ENCODE data around the gene SLC6A12. TPM values are rescaled to one million over a fixed set of nuclear protein-coding genes. Genes with fewer than 3 reads are reported as not detected.

SLC6A12 gene
- total RNA-seq, 2 experiments from 2014 or later = not detected

DNA sequence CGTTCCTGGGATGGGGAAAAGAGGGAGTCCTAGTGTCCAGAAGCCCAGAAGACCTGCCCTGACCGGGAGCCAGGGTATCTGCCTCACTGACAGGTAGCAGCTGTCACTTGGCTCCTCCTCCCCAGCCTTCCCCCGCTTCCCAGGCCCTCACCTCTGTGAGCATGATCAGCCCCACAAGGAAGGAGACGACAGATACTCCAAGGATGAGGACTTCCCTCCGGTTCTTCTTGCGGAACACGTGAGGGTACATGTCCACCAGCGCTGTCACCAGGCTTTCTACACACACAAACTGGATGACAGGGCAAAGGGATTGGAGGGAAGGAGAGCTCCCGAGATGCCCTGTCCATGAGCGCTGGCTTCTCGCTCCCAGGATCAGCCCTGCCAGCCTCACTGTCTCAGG, 9.9 kb upstream of the SLC6A12 start:
- DNase-seq (no peak), ATAC-seq (no peak)
- no peaks in the 10 kb centered on the region for H3K9me3 Mint-ChIP-seq
- no peaks in the 10 kb centered on the region for H3K36me3 Mint-ChIP-seq (ENCODE audit: low read depth)
- ChIA-PET CTCF (interaction anchor here (1.1 kb wide), 1 partner anchor 52 kb away, joined by 3 read pairs; no protein-coding TSS in a partner anchor), POLR2A (interaction anchor here (0.8 kb wide), 1 partner anchor 13 kb away, joined by 4 read pairs; no protein-coding TSS in a partner anchor)
- H3K27ac Mint-ChIP-seq = no peak overlapping the region
- TF ChIP-seq, protein P1, sequence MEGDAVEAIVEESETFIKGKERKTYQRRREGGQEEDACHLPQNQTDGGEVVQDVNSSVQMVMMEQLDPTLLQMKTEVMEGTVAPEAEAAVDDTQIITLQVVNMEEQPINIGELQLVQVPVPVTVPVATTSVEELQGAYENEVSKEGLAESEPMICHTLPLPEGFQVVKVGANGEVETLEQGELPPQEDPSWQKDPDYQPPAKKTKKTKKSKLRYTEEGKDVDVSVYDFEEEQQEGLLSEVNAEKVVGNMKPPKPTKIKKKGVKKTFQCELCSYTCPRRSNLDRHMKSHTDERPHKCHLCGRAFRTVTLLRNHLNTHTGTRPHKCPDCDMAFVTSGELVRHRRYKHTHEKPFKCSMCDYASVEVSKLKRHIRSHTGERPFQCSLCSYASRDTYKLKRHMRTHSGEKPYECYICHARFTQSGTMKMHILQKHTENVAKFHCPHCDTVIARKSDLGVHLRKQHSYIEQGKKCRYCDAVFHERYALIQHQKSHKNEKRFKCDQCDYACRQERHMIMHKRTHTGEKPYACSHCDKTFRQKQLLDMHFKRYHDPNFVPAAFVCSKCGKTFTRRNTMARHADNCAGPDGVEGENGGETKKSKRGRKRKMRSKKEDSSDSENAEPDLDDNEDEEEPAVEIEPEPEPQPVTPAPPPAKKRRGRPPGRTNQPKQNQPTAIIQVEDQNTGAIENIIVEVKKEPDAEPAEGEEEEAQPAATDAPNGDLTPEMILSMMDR (IDR thresholded peaks at IDR 0.05) = no peak
- no peaks in the 10 kb centered on the region for H3K4me1 Mint-ChIP-seq (ENCODE audit: low read depth)
- peaks cover 2% of the 10 kb centered on the region for H3K27me3 Mint-ChIP-seq
- H3K4me3 Mint-ChIP-seq = no peak overlapping the region
- intact Hi-C loops (cut with micrococcal nuclease) = no loop called here

DNA sequence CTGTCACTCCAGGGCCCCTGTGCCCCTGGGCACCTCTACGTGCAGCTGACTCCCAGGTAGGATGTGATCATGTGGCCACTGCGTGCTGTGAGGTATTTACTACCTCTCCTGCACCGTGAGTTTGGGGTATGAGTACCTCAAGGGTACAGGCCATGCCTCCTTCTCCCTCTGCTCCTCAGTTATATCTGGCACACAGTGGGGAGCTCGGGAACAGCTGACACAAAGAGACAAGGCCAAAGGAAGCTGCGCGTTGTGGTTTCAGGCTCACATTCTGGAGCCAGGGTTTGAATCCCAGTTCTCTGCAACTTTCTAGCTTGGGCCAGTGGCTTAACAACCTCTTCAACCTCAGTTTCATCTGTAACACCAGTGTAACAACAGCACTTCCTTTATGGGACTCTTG, 7.8 kb upstream of the SLC6A12 start:
- no peak overlapping the region for H3K4me3 Mint-ChIP-seq
- intact Hi-C loops (cut with micrococcal nuclease) = no loop called here
- H3K9me3 Mint-ChIP-seq = no peaks in the 10 kb centered on the region
- TF ChIP-seq, protein P1 (IDR thresholded peaks at IDR 0.05) = no peak
- ATAC-seq = no peak
- CTCF ChIA-PET = interaction anchor here (0.8 kb wide), 1 partner anchor 63 kb away, joined by 3 read pairs; no protein-coding TSS in a partner anchor
- no peak for DNase-seq
- H3K27me3 Mint-ChIP-seq = no peaks in the 10 kb centered on the region
- POLR2A ChIA-PET = no interaction called here
- H3K4me1 Mint-ChIP-seq (ENCODE audit: low read depth) = no peaks in the 10 kb centered on the region
- H3K36me3 Mint-ChIP-seq (ENCODE audit: low read depth) = no peaks in the 10 kb centered on the region
- H3K27ac Mint-ChIP-seq = no peak overlapping the region

DNA sequence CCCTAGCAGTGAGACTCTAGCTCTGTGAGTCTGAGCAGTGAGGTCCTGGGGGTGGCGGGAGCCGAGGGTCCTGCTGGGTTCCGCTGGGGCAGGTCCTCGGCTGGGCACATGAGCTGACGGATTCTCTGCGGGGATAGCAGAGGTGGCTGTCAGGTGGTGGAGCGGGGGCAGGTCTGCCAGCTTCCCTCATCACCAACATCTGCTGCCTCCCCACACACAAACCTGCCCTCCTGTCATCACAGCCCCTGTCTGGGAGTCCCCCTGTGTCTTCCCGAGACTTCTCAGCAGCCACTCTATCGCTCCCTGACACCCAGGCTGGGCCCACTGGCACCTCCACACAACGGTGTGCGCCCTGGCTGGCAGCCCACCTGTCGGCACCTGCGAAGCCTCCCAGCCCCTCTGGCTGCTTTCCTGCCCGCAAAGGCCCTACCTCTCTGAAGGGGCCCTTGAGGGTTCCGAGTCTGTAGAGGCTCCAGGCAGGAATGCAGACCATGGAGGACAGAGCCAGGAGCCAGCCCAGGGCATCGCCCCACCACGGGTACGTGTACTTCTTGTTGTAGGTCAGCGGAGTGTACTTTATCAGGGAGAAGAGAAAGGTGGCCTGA, 7.1 kb upstream of the SLC6A12 start:
- no peak overlapping the region for H3K27ac Mint-ChIP-seq
- no peak for ATAC-seq
- intact Hi-C loops (cut with micrococcal nuclease) = no loop called here
- H3K9me3 Mint-ChIP-seq = no peaks in the 10 kb centered on the region
- no peaks in the 10 kb centered on the region for H3K27me3 Mint-ChIP-seq
- H3K4me1 Mint-ChIP-seq (ENCODE audit: low read depth) = no peaks in the 10 kb centered on the region
- no peak overlapping the region for H3K4me3 Mint-ChIP-seq
- H3K36me3 Mint-ChIP-seq (ENCODE audit: low read depth) = no peaks in the 10 kb centered on the region
- CTCF ChIA-PET = interaction anchor here (1.1 to 3.1 kb wide), 2 partner anchors 12 to 50 kb away, joined by 4 to 14 read pairs; no protein-coding TSS in a partner anchor
- POLR2A ChIA-PET = no interaction called here
- TF ChIP-seq, protein P1 (IDR thresholded peaks at IDR 0.05) = no peak
- no peak for DNase-seq

DNA sequence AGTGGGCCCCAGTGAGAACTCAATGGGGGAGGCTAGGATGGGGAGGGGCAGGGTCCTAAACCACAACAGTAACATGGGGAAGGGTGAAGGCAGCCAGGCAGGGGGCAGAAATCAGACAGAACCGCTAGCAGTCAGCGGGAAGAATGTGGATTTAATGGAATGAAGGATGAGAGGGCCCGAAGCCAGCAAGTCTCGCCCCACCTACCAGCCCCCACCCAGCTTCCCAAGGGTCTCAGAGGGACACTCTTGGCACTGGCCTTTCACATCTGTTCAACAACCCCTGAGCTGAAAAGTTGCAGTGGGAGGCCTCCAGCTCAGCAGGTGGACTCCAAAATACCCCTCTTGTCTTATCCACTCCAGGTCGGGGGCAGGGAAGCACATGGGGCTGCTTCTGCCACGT, 6.5 kb upstream of the SLC6A12 start:
- no peak for ATAC-seq
- no peak for DNase-seq
- CTCF ChIA-PET = interaction anchor here (0.7 to 3.1 kb wide), 16 partner anchors 10 to 113 kb away, joined by 3 to 18 read pairs (median 4); no protein-coding TSS in a partner anchor
- Mint-ChIP-seq H3K27me3 (no peaks in the 10 kb centered on the region), H3K4me1 (ENCODE audit: low read depth) (no peaks in the 10 kb centered on the region), H3K27ac (no peak overlapping the region), H3K36me3 (ENCODE audit: low read depth) (no peaks in the 10 kb centered on the region), H3K9me3 (no peaks in the 10 kb centered on the region), H3K4me3 (no peak overlapping the region)
- TF ChIP-seq, protein P1 (IDR thresholded peaks at IDR 0.05) = no peak
- intact Hi-C loops (cut with micrococcal nuclease) = no loop called here
- POLR2A ChIA-PET = interaction anchor here (0.8 kb wide), 1 partner anchor 65 kb away, joined by 3 read pairs; no protein-coding TSS in a partner anchor

DNA sequence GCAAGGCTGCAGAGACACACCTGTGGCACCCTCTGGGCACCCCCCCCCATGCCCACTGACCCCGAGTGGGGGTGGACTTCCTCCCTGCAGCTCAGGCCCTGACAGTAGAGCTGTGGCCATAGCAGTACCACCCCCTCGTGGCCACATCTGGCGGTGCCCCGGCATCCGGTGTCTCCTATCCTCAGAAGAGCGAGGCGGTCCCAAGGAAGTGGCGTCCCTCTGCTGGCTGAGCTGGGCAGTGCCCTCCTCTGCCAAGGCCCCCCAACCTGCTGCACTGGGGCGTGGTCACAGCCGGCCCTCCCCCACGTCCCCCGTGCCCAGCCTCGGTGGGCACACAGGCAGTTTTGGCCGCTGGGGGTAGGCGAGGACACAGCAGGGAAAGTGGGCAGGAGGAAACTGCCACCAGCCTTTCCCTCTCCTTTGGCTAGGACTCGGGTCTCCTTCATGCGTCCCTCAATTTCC, 6.0 kb upstream of the SLC6A12 start:
- ATAC-seq (peak; percentile 100), DNase-seq (peak; percentile 92)
- no peaks in the 10 kb centered on the region for H3K36me3 Mint-ChIP-seq (ENCODE audit: low read depth)
- TF ChIP-seq, protein P1 (IDR thresholded peaks at IDR 0.05) = peak; percentile 90
- H3K27ac Mint-ChIP-seq = no peak overlapping the region
- H3K9me3 Mint-ChIP-seq = no peaks in the 10 kb centered on the region
- H3K4me1 Mint-ChIP-seq (ENCODE audit: low read depth) = no peaks in the 10 kb centered on the region
- CTCF ChIA-PET = interaction anchor here (0.7 to 3.1 kb wide), 22 partner anchors 9 to 328 kb away, joined by 3 to 18 read pairs (median 4); no protein-coding TSS in a partner anchor
- H3K4me3 Mint-ChIP-seq = no peak overlapping the region
- POLR2A ChIA-PET = interaction anchor here (0.8 kb wide), 1 partner anchor 66 kb away, joined by 3 read pairs; no protein-coding TSS in a partner anchor
- intact Hi-C loops (cut with micrococcal nuclease) = no loop called here
- H3K27me3 Mint-ChIP-seq = no peaks in the 10 kb centered on the region

All from activated CD8-positive, alpha-beta T cell treated with anti-CD3 and anti-CD28 coated beads for 36 hours (primary cell).